HS-27A (cell line): ENCODE data around the gene VEZF1.

Source experiments
- DNase-seq: peaks from one replicate; pipeline ENCODE4 v3.0.0-alpha.2; 2012; ENCODE audit warnings: low read depth, missing footprints

The VEZF1 gene

GRCh38 chr17:57987581-57988300, at the start of gene VEZF1:
TSS of gene VEZF1 (minus strand) at chr17:57988254. CDS start at chr17:57988111, 143 bp downstream.
- no peak for DNase-seq

- no peak for DNase-seq
Measured at GRCh38 chr17:58032691-58033415, 44.8 kb upstream of the VEZF1 start.

GRCh38 chr17:58028578-58028977, 40.5 kb upstream of the VEZF1 start:
- no peak for DNase-seq

GRCh38 chr17:58020401-58020800, 32.3 kb upstream of the VEZF1 start:
- DNase-seq = no peak

GRCh38 chr17:58019521-58019920, 31.5 kb upstream of the VEZF1 start:
- no peak for DNase-seq

- DNase-seq = no peak
Measured at GRCh38 chr17:58019039-58019438, 31.0 kb upstream of the VEZF1 start.

- no peak for DNase-seq
Measured at GRCh38 chr17:58010067-58010799, 22.2 kb upstream of the VEZF1 start.

GRCh38 chr17:58007781-58008706, 20.0 kb upstream of the VEZF1 start:
- no peak for DNase-seq

GRCh38 chr17:58006924-58007780, 19.1 kb upstream of the VEZF1 start, which contains the start of gene SRSF1:
TSS of gene SRSF1 (minus strand) at chr17:58007246. CDS start at chr17:58007137, 109 bp downstream.
- peak; percentile 98 for DNase-seq

GRCh38 chr17:58006560-58006923, 18.5 kb upstream of the VEZF1 start:
- no peak for DNase-seq

- no peak for DNase-seq
Measured at GRCh38 chr17:58005728-58006559, 17.9 kb upstream of the VEZF1 start.

GRCh38 chr17:58005031-58005727, 17.1 kb upstream of the VEZF1 start:
- DNase-seq = no peak

GRCh38 chr17:58004060-58004459, 16.0 kb upstream of the VEZF1 start:
- DNase-seq = no peak

GRCh38 chr17:58002973-58003372, 14.9 kb upstream of the VEZF1 start:
- no peak for DNase-seq

GRCh38 chr17:58002154-58002948, 14.3 kb upstream of the VEZF1 start:
- no peak for DNase-seq

- DNase-seq = no peak
Measured at GRCh38 chr17:58001461-58002124, 13.5 kb upstream of the VEZF1 start.

- no peak for DNase-seq
Measured at GRCh38 chr17:57999496-58000017, 11.5 kb upstream of the VEZF1 start.
